HEK293 (cell line): Measurements from ENCODE around the gene ITGB4.

ENCODE experiments used
- BCL11B ChIP-seq: fragments of 450-650 bp; formaldehyde crosslinking; IDR thresholded peaks from 2 replicates; pipeline ENCODE4 v1.5.1; 2016; ENCODE audit warnings: low read depth, missing biosample characterization, missing genetic modification characterization
- BCL6B ChIP-seq: fragments of 450-650 bp; formaldehyde crosslinking; IDR thresholded peaks from 2 replicates; pipeline ENCODE4 v1.5.1; 2017; ENCODE audit warnings: missing biosample characterization, missing genetic modification characterization
- INSM2 ChIP-seq: fragments of 450-650 bp; formaldehyde crosslinking; IDR thresholded peaks from 2 replicates; pipeline ENCODE4 v1.5.1; 2016; ENCODE audit warnings: missing biosample characterization, missing genetic modification characterization
- KLF10 ChIP-seq: fragments of 450-650 bp; IDR thresholded peaks from 2 replicates; pipeline ENCODE4 v1.5.1; 2018; ENCODE audit warnings: missing biosample characterization, mild to moderate bottlenecking, missing genetic modification characterization
- PRDM10 ChIP-seq: fragments of 450-650 bp; formaldehyde crosslinking; IDR thresholded peaks from 2 replicates; pipeline ENCODE4 v1.5.1; 2016; ENCODE audit warnings: missing biosample characterization, missing genetic modification characterization
- REPIN1 ChIP-seq: fragments of 450-650 bp; formaldehyde crosslinking; IDR thresholded peaks from 2 replicates; pipeline ENCODE4 v1.5.1; 2017; ENCODE audit warnings: missing biosample characterization, missing genetic modification characterization, low read depth
- SALL2 ChIP-seq: fragments of 450-650 bp; formaldehyde crosslinking; IDR thresholded peaks from 2 replicates; pipeline ENCODE4 v1.5.0; 2017; ENCODE audit warnings: missing biosample characterization, mild to moderate bottlenecking, missing genetic modification characterization, borderline replicate concordance
- ZBTB48 ChIP-seq: fragments of 450-650 bp; formaldehyde crosslinking; IDR thresholded peaks from 2 replicates; pipeline ENCODE4 v1.5.1; 2016; ENCODE audit warnings: missing biosample characterization, missing genetic modification characterization
- ZBTB8A ChIP-seq: fragments of 450-650 bp; formaldehyde crosslinking; IDR thresholded peaks from 2 replicates; pipeline ENCODE4 v1.5.1; 2016; ENCODE audit warnings: missing biosample characterization, missing genetic modification characterization
- ZFP37 ChIP-seq: fragments of 450-650 bp; formaldehyde crosslinking; IDR thresholded peaks from 2 replicates; pipeline ENCODE4 v1.5.1; 2016; ENCODE audit warnings: missing biosample characterization, missing genetic modification characterization
- ZNF133 ChIP-seq: fragments of 450-650 bp; formaldehyde crosslinking; IDR thresholded peaks from 2 replicates; pipeline ENCODE4 v1.5.1; 2016; ENCODE audit warnings: missing biosample characterization, missing genetic modification characterization
- ZNF146 ChIP-seq: fragments of 450-650 bp; formaldehyde crosslinking; IDR thresholded peaks from 2 replicates; pipeline ENCODE4 v1.5.1; 2016; ENCODE audit warnings: missing biosample characterization, missing genetic modification characterization
- ZNF148 ChIP-seq: fragments of 450-650 bp; formaldehyde crosslinking; IDR thresholded peaks from 2 replicates; pipeline ENCODE4 v1.5.0; 2017; ENCODE audit warnings: missing biosample characterization, missing genetic modification characterization, borderline replicate concordance
- ZNF16 ChIP-seq: fragments of 450-650 bp; formaldehyde crosslinking; IDR thresholded peaks from 2 replicates; pipeline ENCODE4 v1.5.1; 2016; ENCODE audit warnings: low read depth, missing biosample characterization, missing genetic modification characterization
- ZNF175 ChIP-seq: fragments of 450-650 bp; formaldehyde crosslinking; IDR thresholded peaks from 2 replicates; pipeline ENCODE4 v1.5.1; 2016; ENCODE audit warnings: missing biosample characterization, missing genetic modification characterization
- ZNF274 ChIP-seq, 2 experiments: fragments of 200-500 bp in 1 of 2; fragments of 450-650 bp in 1 of 2; sonication (Bioruptor generic) in 1 of 2; formaldehyde crosslinking in 1 of 2; IDR thresholded peaks; 2 replicates each; pipeline versions ENCODE4 v1.5.1 to v1.6.1; 2014 to 2016; ENCODE audit warnings: borderline replicate concordance in 1 of 2, inconsistent platforms in 1 of 2, low read length in 1 of 2, missing biosample characterization in 1 of 2, missing genetic modification characterization in 1 of 2
- ZNF341 ChIP-seq: fragments of 450-650 bp; formaldehyde crosslinking; IDR thresholded peaks from 2 replicates; pipeline ENCODE4; 2016; ENCODE audit warnings: low read depth, missing biosample characterization, missing genetic modification characterization
- ZNF530 ChIP-seq: fragments of 450-650 bp; formaldehyde crosslinking; IDR thresholded peaks from 2 replicates; pipeline ENCODE4 v1.5.1; 2016; ENCODE audit warnings: low read depth, missing biosample characterization, missing genetic modification characterization
- ZNF548 ChIP-seq: fragments of 450-650 bp; formaldehyde crosslinking; IDR thresholded peaks from 2 replicates; pipeline ENCODE4 v1.5.1; 2016; ENCODE audit warnings: missing biosample characterization, missing genetic modification characterization
- ZNF555 ChIP-seq: fragments of 450-650 bp; formaldehyde crosslinking; conservative IDR thresholded peaks from 2 replicates; pipeline ENCODE4 v1.5.1; 2017; ENCODE audit warnings: missing biosample characterization, mild to moderate bottlenecking, missing genetic modification characterization, inconsistent platforms
- ZNF561 ChIP-seq: fragments of 450-650 bp; IDR thresholded peaks from 2 replicates; pipeline ENCODE4 v1.5.1; 2018; ENCODE audit warnings: missing biosample characterization, missing genetic modification characterization, borderline replicate concordance
- ZNF707 ChIP-seq: fragments of 450-650 bp; formaldehyde crosslinking; IDR thresholded peaks from 2 replicates; pipeline ENCODE4 v1.5.1; 2016; ENCODE audit warnings: missing biosample characterization, missing genetic modification characterization
- TF ChIP-seq, protein P1 (sequence below): fragments of 450-650 bp; formaldehyde crosslinking; conservative IDR thresholded peaks from 2 replicates; pipeline ENCODE4 v1.5.1; 2016; ENCODE audit warnings: low read depth, missing biosample characterization, missing genetic modification characterization
- TF ChIP-seq, protein P2 (sequence below): fragments of 450-650 bp; formaldehyde crosslinking; IDR thresholded peaks from 2 replicates; pipeline ENCODE4 v1.5.1; 2016; ENCODE audit warnings: missing biosample characterization, missing genetic modification characterization

ITGB4 gene

GRCh38 chr17:75764711-75765421 is 43.6 kb downstream of the ITGB4 start, which contains the start of gene GALK1 (continued):
- TF ChIP-seq ZNF548 (tag by site-specific recombination) (no peak), ZNF341 (tag by site-specific recombination) (peak; percentile 94), ZNF133 (tag by site-specific recombination) (no peak), ZBTB48 (tag by site-specific recombination) (peak; percentile 65; the same call in 1 of the 2 replicates), ZNF530 (tag by site-specific recombination) (no peak), ZNF274 (IDR thresholded peaks at IDR 0.05; ENCODE audit: low read length) (no peak), ZNF274 (tag by site-specific recombination; IDR thresholded peaks at IDR 0.05; ENCODE audit: borderline replicate concordance) (no peak), PRDM10 (tag by site-specific recombination) (0 out of 2 replicates have a peak, but pooled peaks have one; percentile 28), BCL11B (tag by site-specific recombination) (0 out of 2 replicates have a peak, but pooled peaks have one; percentile 4), SALL2 (tag by site-specific recombination) (no peak), ZNF148 (tag by site-specific recombination) (no peak), ZNF16 (tag by site-specific recombination) (no peak), ZNF175 (tag by site-specific recombination) (no peak), ZNF561 (peak; percentile 65; the same call in 1 of the 2 replicates), INSM2 (tag by site-specific recombination) (peak; percentile 9; the same call in 1 of the 2 replicates), BCL6B (tag by site-specific recombination) (no peak), REPIN1 (no peak), ZBTB8A (0 out of 2 replicates have a peak, but pooled peaks have one; percentile 17), ZFP37 (tag by site-specific recombination) (no peak), ZNF146 (tag by site-specific recombination) (no peak; the same call in 1 of the 2 replicates), KLF10 (peak; percentile 30; the same call in 1 of the 2 replicates), ZNF555 (tag by site-specific recombination) (no peak), ZNF707 (tag by site-specific recombination) (no peak)
- TF ChIP-seq, protein P1, sequence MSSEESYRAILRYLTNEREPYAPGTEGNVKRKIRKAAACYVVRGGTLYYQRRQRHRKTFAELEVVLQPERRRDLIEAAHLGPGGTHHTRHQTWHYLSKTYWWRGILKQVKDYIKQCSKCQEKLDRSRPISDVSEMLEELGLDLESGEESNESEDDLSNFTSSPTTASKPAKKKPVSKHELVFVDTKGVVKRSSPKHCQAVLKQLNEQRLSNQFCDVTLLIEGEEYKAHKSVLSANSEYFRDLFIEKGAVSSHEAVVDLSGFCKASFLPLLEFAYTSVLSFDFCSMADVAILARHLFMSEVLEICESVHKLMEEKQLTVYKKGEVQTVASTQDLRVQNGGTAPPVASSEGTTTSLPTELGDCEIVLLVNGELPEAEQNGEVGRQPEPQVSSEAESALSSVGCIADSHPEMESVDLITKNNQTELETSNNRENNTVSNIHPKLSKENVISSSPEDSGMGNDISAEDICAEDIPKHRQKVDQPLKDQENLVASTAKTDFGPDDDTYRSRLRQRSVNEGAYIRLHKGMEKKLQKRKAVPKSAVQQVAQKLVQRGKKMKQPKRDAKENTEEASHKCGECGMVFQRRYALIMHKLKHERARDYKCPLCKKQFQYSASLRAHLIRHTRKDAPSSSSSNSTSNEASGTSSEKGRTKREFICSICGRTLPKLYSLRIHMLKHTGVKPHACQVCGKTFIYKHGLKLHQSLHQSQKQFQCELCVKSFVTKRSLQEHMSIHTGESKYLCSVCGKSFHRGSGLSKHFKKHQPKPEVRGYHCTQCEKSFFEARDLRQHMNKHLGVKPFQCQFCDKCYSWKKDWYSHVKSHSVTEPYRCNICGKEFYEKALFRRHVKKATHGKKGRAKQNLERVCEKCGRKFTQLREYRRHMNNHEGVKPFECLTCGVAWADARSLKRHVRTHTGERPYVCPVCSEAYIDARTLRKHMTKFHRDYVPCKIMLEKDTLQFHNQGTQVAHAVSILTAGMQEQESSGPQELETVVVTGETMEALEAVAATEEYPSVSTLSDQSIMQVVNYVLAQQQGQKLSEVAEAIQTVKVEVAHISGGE (tag by site-specific recombination): peak; percentile 88
- TF ChIP-seq, protein P2, sequence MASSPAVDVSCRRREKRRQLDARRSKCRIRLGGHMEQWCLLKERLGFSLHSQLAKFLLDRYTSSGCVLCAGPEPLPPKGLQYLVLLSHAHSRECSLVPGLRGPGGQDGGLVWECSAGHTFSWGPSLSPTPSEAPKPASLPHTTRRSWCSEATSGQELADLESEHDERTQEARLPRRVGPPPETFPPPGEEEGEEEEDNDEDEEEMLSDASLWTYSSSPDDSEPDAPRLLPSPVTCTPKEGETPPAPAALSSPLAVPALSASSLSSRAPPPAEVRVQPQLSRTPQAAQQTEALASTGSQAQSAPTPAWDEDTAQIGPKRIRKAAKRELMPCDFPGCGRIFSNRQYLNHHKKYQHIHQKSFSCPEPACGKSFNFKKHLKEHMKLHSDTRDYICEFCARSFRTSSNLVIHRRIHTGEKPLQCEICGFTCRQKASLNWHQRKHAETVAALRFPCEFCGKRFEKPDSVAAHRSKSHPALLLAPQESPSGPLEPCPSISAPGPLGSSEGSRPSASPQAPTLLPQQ (tag by site-specific recombination): no peak
